Neural progenitor cell (in vitro differentiated cells): Measurements from ENCODE around the gene UNC13C.

Experiments
- EZH2 ChIP-seq: fragments of 200-600 bp; sonication (generic); IDR thresholded peaks from 2 replicates; pipeline ENCODE4 v1.6.1; 2017; ENCODE audit warnings: antibody characterized with exemption, mild to moderate bottlenecking, moderate library complexity
- TF ChIP-seq, protein P1 (sequence below): fragments of 200-600 bp; sonication (generic); IDR thresholded peaks from 2 replicates; pipeline ENCODE4 v1.5.1; 2017; ENCODE audit warnings: antibody characterized with exemption, mild to moderate bottlenecking

DNA sequence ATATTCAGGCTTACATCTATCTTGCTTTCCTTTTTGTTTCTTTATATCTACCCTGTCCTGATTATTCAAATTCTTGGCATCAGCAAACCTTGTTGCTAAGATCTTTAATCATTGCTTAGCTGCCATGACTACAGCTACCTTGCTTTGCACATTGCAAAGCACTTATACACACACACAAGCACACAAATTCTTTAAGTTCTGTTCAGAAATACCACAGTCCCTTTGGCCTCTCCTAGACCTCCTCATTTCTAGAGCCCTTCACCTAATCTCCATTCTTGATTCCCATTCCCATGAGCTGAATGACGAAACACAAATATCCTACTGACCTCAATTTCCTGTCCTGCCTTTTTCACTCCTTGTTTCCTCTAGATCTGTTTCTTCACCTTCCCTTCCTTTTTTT is 409.6 kb downstream of the UNC13C start:
- TF ChIP-seq, protein P1, sequence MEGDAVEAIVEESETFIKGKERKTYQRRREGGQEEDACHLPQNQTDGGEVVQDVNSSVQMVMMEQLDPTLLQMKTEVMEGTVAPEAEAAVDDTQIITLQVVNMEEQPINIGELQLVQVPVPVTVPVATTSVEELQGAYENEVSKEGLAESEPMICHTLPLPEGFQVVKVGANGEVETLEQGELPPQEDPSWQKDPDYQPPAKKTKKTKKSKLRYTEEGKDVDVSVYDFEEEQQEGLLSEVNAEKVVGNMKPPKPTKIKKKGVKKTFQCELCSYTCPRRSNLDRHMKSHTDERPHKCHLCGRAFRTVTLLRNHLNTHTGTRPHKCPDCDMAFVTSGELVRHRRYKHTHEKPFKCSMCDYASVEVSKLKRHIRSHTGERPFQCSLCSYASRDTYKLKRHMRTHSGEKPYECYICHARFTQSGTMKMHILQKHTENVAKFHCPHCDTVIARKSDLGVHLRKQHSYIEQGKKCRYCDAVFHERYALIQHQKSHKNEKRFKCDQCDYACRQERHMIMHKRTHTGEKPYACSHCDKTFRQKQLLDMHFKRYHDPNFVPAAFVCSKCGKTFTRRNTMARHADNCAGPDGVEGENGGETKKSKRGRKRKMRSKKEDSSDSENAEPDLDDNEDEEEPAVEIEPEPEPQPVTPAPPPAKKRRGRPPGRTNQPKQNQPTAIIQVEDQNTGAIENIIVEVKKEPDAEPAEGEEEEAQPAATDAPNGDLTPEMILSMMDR, result no peak
- no peak for TF ChIP-seq EZH2
